Activated CD4-positive, CD25-positive, alpha-beta regulatory T cell treated with anti-CD3 and anti-CD28 coated beads, Interleukin-2, amount 50 U/mL, for 24 hours (primary cell): ENCODE results near the gene STAMBPL1.

ENCODE experiments used
- ATAC-seq, 2 donors: fragments of 150-1000 bp; cut with Tn5 transposase; one replicate each; pipeline ENCODE4 v1.10.0; 2021; ENCODE audit warnings: mild to moderate bottlenecking in 1 of 2, moderate library complexity in 1 of 2

The STAMBPL1 gene

GRCh38 chr10:88893611-88894010, 13.6 kb downstream of the STAMBPL1 start:
- ATAC-seq = no peak

GRCh38 chr10:88895250-88895649, 15.2 kb downstream of the STAMBPL1 start:
- ATAC-seq = no peak

GRCh38 chr10:88896372-88896993, 16.4 kb downstream of the STAMBPL1 start:
- ATAC-seq = no peak

GRCh38 chr10:88896994-88897853, 17.2 kb downstream of the STAMBPL1 start:
- ATAC-seq = peak; percentile 78

- no peak for ATAC-seq
Measured at GRCh38 chr10:88898727-88899126, 18.7 kb downstream of the STAMBPL1 start.

GRCh38 chr10:88899886-88900285, 19.8 kb downstream of the STAMBPL1 start:
- no peak for ATAC-seq

GRCh38 chr10:88901206-88901983, 21.4 kb downstream of the STAMBPL1 start:
- ATAC-seq = peak; percentile 69 to 75

- ATAC-seq = peak; percentile 24 to 26
Measured at GRCh38 chr10:88901984-88902789, 22.1 kb downstream of the STAMBPL1 start.

GRCh38 chr10:88903715-88904114, 23.7 kb downstream of the STAMBPL1 start:
- no peak for ATAC-seq

GRCh38 chr10:88906921-88907320, 26.9 kb downstream of the STAMBPL1 start:
- no peak for ATAC-seq

- ATAC-seq = peak; percentile 96 to 97
Measured at GRCh38 chr10:88908194-88908593, 28.1 kb downstream of the STAMBPL1 start.

GRCh38 chr10:88911116-88911515, 31.1 kb downstream of the STAMBPL1 start:
- peak; percentile 16 to 30 for ATAC-seq

- no peak for ATAC-seq
Measured at GRCh38 chr10:88911851-88912250, 31.8 kb downstream of the STAMBPL1 start.

- no peak for ATAC-seq
Measured at GRCh38 chr10:88913127-88913526, 33.1 kb downstream of the STAMBPL1 start.

- ATAC-seq = no peak
Measured at GRCh38 chr10:88913788-88914187, 33.7 kb downstream of the STAMBPL1 start.

GRCh38 chr10:88915781-88916180, 35.7 kb downstream of the STAMBPL1 start:
- no peak for ATAC-seq

- ATAC-seq = no peak
Measured at GRCh38 chr10:88916231-88916630, 36.2 kb downstream of the STAMBPL1 start.

- ATAC-seq = no peak
Measured at GRCh38 chr10:88916986-88917385, 36.9 kb downstream of the STAMBPL1 start.

- no peak for ATAC-seq
Measured at GRCh38 chr10:88918191-88918905, 38.3 kb downstream of the STAMBPL1 start.

- no peak for ATAC-seq
Measured at GRCh38 chr10:88919041-88919440, 39.0 kb downstream of the STAMBPL1 start.

- ATAC-seq = no peak
Measured at GRCh38 chr10:88920198-88920597, 40.2 kb downstream of the STAMBPL1 start.
